ENCODE results near the gene NDUFV3. TPM values are rescaled to one million over a fixed set of nuclear protein-coding genes. Genes with fewer than 3 reads are reported as not detected.
"Not testable (repeated sequence)": the region's sequence is repeated elsewhere in the genome, so short reads cannot be mapped to it uniquely, and the experiment has no call there.

The NDUFV3 gene
- total and polyA plus RNA-seq, 5 experiments from 2014 or later, result 10.2 to 37.1 (median 27.2) TPM

- ATAC-seq (peak in 1 of 2 donors; percentile 79), DNase-seq (no peak)
- Mint-ChIP-seq H3K9me3 (no peaks in the 10 kb centered on the region), H3K27ac (no peak overlapping the region), H3K4me3 (no peak overlapping the region), H3K27me3 (peaks cover 0 to 2% (median 0%) of the 10 kb centered on the region in 5 donors), H3K4me1 (peaks cover 0 to 4% (median 0%) of the 10 kb centered on the region in 4 donors), H3K36me3 (no peaks in the 10 kb centered on the region)
- POLR2A ChIA-PET, result interaction anchor here (0.7 kb wide), 1 partner anchor 370 kb away, joined by 7 read pairs; no protein-coding TSS in a partner anchor
Measured at GRCh38 chr21:42956824-42957630, 63.9 kb downstream of the NDUFV3 start.

- DNase-seq, ATAC-seq, H3K36me3 Mint-ChIP-seq, H3K27me3 Mint-ChIP-seq, H3K27ac Mint-ChIP-seq, POLR2A ChIA-PET, H3K4me1 Mint-ChIP-seq, H3K4me3 Mint-ChIP-seq, H3K9me3 Mint-ChIP-seq: not testable (repeated sequence)
Measured at GRCh38 chr21:42958122-42958521, 65.0 kb downstream of the NDUFV3 start.

- Mint-ChIP-seq H3K4me1 (peaks cover 0 to 4% (median 0%) of the 10 kb centered on the region in 4 donors), H3K36me3 (no peaks in the 10 kb centered on the region), H3K9me3 (no peaks in the 10 kb centered on the region), H3K4me3 (no peak overlapping the region), H3K27me3 (no peaks in the 10 kb centered on the region), H3K27ac (no peak overlapping the region)
- ATAC-seq (no peak), DNase-seq (no peak)
- POLR2A ChIA-PET, result interaction anchor here (0.7 kb wide), 1 partner anchor 44 kb away, joined by 3 read pairs; no protein-coding TSS in a partner anchor
Measured at GRCh38 chr21:42959728-42960127, 66.6 kb downstream of the NDUFV3 start.

GRCh38 chr21:42962380-42963007, 69.4 kb downstream of the NDUFV3 start:
- H3K36me3 Mint-ChIP-seq, result no peaks in the 10 kb centered on the region
- H3K4me1 Mint-ChIP-seq, result peaks cover 0 to 4% (median 0%) of the 10 kb centered on the region in 4 donors
- ATAC-seq (no peak), DNase-seq (no peak)
- H3K9me3 Mint-ChIP-seq, result no peaks in the 10 kb centered on the region
- no peak overlapping the region for H3K27ac Mint-ChIP-seq
- H3K27me3 Mint-ChIP-seq, result no peaks in the 10 kb centered on the region
- H3K4me3 Mint-ChIP-seq, result no peak overlapping the region
- POLR2A ChIA-PET, result no interaction called here

Small RNAs within 50 kb of the gene (microRNA-seq; reads per million reads assigned to microRNA genes)
- not detected for gene MIR5692B (ENCODE audit: borderline microRNAs expressed)

Other genes with a start within 250 kb of the NDUFV3 start
- 10 to 100 TPM; 15.7 to 17.1 TPM for gene PDE9A, start 239.7 kb upstream of the NDUFV3 start, total RNA-seq
- 1 to 10 TPM; 3.6 to 5.1 (median 4.8) TPM for gene PDE9A, start 239.7 kb upstream of the NDUFV3 start, polyA plus RNA-seq
- gene WDR4, start 13.8 kb upstream of the NDUFV3 start, total RNA-seq, result 10 to 100 TPM; 30.0 to 32.6 TPM
- 1 to 10 TPM; 6.9 to 9.9 (median 9.3) TPM for gene WDR4, start 13.8 kb upstream of the NDUFV3 start, polyA plus RNA-seq
- gene ERVH48-1, start 32.3 kb downstream of the NDUFV3 start, total RNA-seq, result under 1 TPM; 0.13 to 0.30 TPM
- gene ERVH48-1, start 32.3 kb downstream of the NDUFV3 start, polyA plus RNA-seq, result under 1 TPM in 1 of 3 donors, not detected in 2; 0.10 TPM
- gene PKNOX1, start 81.3 kb downstream of the NDUFV3 start, total RNA-seq, result 10 to 100 TPM; 18.6 to 20.8 TPM
- gene PKNOX1, start 81.3 kb downstream of the NDUFV3 start, polyA plus RNA-seq, result 10 to 100 TPM; 16.2 to 18.6 (median 17.9) TPM
- under 1 TPM; 0.18 to 0.80 TPM for gene CBS, start 182.5 kb downstream of the NDUFV3 start, total RNA-seq
- gene CBS, start 182.5 kb downstream of the NDUFV3 start, polyA plus RNA-seq, result under 1 TPM in 1 of 3 donors, not detected in 2; 0.09 TPM
- gene U2AF1, start 214.3 kb downstream of the NDUFV3 start, total RNA-seq, result 10 to 100 TPM; 33.3 to 42.7 TPM
- gene U2AF1, start 214.3 kb downstream of the NDUFV3 start, polyA plus RNA-seq, result 10 to 100 TPM; 53.6 to 83.0 (median 72.4) TPM